HepG2 (cell line): ENCODE results near the gene NME4. TPM values are rescaled to one million over a fixed set of nuclear protein-coding genes. Genes with fewer than 3 reads are reported as not detected.
A peak's percentile ranks its signal among the peaks of the same experiment; 100 is the strongest.

ENCODE experiments used
- CREM ChIP-seq, 2 experiments: sonication (generic) in 1 of 2; formaldehyde crosslinking in 1 of 2; IDR thresholded peaks; 2 replicates each; pipeline versions ENCODE4 v1.4.0 to v1.6.1; 2016 to 2020; ENCODE audit warnings: antibody characterized with exemption in 1 of 2, mild to moderate bottlenecking in 1 of 2, missing genetic modification reagents in 1 of 2
- POLR2G ChIP-seq: fragments of 200-400 bp; formaldehyde crosslinking; IDR thresholded peaks from 2 replicates; pipeline ENCODE4 v1.6.1; 2018; ENCODE audit warnings: mild to moderate bottlenecking, low read depth, low read length, moderate library complexity
- RXRA ChIP-seq: sonication (generic); formaldehyde crosslinking; IDR thresholded peaks from 2 replicates; pipeline ENCODE4 v1.5.1; 2020; ENCODE audit warnings: missing genetic modification reagents
- YY1 ChIP-seq: IDR thresholded peaks from 2 replicates; pipeline ENCODE4 v1.6.1; 2011; ENCODE audit warnings: low read length, low read depth, moderate library complexity, mild to moderate bottlenecking; ENCODE audit not compliant: insufficient read depth, insufficient replicate concordance
- ZNF253 ChIP-seq: sonication (generic); formaldehyde crosslinking; IDR thresholded peaks from 2 replicates; pipeline ENCODE4 v1.8.0; 2022; ENCODE audit warnings: mild to moderate bottlenecking, missing genetic modification reagents, borderline replicate concordance
- ZNF496 ChIP-seq: sonication (generic); formaldehyde crosslinking; IDR thresholded peaks from 2 replicates; pipeline ENCODE4 v1.8.1; 2023; ENCODE audit warnings: mild to moderate bottlenecking, moderate library complexity, missing genetic modification reagents; ENCODE audit not compliant: insufficient replicate concordance
- ZSCAN30 ChIP-seq: sonication (generic); formaldehyde crosslinking; IDR thresholded peaks from 2 replicates; pipeline ENCODE4 v1.5.0; 2020; ENCODE audit warnings: mild to moderate bottlenecking, missing genetic modification reagents
- polyA plus RNA-seq, 8 experiments: library from polyadenylated mRNA; depleted of rRNA in 3 of 8; stranded (reverse) in 7 of 8; unstranded in 1 of 8; fragments of >200 nt; fragmentation: Illumina TruSeq in 4 of 8; extraction: Trizol in 4 of 8; gene quantifications; 2 replicates each; pipeline versions ENCODE4 v1.2.1 to v1.2.3, GENCODE V29; 2011 to 2016; ENCODE audit warnings: low read depth in 4 of 8, missing spikeins in 1 of 8, mixed read lengths in 1 of 8; ENCODE audit not compliant: insufficient read depth in 1 of 8
- total RNA-seq, 5 experiments: library from RNA; depleted of rRNA; stranded (reverse); fragments of >200 nt; fragmentation: Illumina TruSeq; extraction: Trizol; gene quantifications; 2 replicates each; pipeline ENCODE4 v1.2.3, GENCODE V29; 2016; ENCODE audit warnings: low read depth in 1 of 5
- TF ChIP-seq, protein P1 (sequence below): IDR thresholded peaks from 2 replicates; pipeline ENCODE4 v1.6.1; 2016; ENCODE audit warnings: low read depth
- TF ChIP-seq, protein P2 (sequence below): sonication (generic); formaldehyde crosslinking; IDR thresholded peaks from 2 replicates; pipeline ENCODE4 v1.8.0; 2022; ENCODE audit warnings: mild to moderate bottlenecking, missing genetic modification reagents; ENCODE audit not compliant: insufficient replicate concordance
- TF ChIP-seq, protein P3 (sequence below): sonication (generic); formaldehyde crosslinking; IDR thresholded peaks from 2 replicates; pipeline ENCODE4 v1.4.0; 2020; ENCODE audit warnings: missing genetic modification reagents

The NME4 gene
- total and polyA plus RNA-seq, 2 of the 13 experiments (the other 11 are each of a cell fraction or from before 2014, with no cell fraction given), result 121 to 263 TPM

DNA sequence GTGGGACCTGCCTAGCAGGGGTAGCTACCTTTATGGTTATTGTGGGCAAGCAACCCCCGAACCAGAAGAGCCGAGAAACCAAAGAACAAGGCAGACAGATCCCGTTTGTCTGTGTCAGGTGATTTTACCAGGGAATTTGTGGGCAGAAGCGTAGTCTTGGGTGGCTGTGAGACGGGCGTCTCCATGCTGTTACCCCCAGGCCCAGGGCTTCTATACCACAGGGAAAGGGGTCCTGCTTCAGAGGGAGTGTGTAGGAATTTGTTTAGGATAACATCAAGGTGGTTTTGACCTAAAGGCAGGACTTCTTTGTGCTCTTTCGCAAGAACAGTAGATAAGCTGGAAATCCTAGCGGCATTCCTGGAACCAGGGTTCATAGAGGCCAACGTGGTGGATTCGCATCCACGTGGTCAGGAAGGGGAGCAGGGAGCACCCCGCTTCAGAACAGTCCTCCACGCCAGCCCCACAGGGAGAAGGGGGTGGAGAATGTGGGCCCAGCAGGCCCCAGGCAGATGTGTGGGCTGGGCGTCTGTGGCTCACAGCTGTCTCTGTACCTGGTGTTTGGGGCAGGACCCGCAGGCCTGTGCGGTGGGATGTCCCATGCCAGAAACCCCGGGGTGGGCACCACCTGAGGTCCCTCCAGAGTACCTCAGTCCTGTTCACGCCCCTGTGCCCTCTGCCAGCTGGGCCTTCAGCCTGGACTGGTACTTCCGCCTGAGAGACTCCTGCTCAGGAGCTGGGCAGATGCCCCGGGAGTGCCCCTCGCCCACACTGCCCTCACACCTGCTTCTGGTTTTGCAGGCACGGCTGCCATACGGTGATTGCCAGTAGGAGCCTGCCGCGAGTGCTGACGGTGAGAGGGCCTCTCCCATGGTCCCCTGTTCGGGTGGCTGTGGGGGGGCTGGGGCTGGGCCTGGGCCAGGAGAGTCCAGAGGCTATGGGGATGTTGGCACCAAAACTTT, 8.8 kb downstream of the NME4 start (continued):
- TF ChIP-seq, protein P1, sequence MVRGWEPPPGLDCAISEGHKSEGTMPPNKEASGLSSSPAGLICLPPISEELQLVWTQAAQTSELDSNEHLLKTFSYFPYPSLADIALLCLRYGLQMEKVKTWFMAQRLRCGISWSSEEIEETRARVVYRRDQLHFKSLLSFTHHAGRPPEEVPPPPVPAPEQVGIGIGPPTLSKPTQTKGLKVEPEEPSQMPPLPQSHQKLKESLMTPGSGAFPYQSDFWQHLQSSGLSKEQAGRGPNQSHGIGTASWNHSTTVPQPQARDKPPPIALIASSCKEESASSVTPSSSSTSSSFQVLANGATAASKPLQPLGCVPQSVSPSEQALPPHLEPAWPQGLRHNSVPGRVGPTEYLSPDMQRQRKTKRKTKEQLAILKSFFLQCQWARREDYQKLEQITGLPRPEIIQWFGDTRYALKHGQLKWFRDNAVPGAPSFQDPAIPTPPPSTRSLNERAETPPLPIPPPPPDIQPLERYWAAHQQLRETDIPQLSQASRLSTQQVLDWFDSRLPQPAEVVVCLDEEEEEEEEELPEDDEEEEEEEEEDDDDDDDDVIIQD (CRISPR knock-in tag), result 0 out of 2 replicates have a peak, but pooled peaks have one; percentile 25
- no peak for TF ChIP-seq ZNF496
- 0 out of 2 replicates have a peak, but pooled peaks have one; percentile 13 for TF ChIP-seq ZSCAN30
- no peak for TF ChIP-seq ZNF253 (CRISPR knock-in tag)
- TF ChIP-seq YY1, result peak; percentile 10
- peak; percentile 96 for TF ChIP-seq RXRA (CRISPR knock-in tag)
- TF ChIP-seq, protein P2, sequence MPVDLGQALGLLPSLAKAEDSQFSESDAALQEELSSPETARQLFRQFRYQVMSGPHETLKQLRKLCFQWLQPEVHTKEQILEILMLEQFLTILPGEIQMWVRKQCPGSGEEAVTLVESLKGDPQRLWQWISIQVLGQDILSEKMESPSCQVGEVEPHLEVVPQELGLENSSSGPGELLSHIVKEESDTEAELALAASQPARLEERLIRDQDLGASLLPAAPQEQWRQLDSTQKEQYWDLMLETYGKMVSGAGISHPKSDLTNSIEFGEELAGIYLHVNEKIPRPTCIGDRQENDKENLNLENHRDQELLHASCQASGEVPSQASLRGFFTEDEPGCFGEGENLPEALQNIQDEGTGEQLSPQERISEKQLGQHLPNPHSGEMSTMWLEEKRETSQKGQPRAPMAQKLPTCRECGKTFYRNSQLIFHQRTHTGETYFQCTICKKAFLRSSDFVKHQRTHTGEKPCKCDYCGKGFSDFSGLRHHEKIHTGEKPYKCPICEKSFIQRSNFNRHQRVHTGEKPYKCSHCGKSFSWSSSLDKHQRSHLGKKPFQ, result no peak
- TF ChIP-seq POLR2G, result peak; percentile 70
- TF ChIP-seq, protein P3, sequence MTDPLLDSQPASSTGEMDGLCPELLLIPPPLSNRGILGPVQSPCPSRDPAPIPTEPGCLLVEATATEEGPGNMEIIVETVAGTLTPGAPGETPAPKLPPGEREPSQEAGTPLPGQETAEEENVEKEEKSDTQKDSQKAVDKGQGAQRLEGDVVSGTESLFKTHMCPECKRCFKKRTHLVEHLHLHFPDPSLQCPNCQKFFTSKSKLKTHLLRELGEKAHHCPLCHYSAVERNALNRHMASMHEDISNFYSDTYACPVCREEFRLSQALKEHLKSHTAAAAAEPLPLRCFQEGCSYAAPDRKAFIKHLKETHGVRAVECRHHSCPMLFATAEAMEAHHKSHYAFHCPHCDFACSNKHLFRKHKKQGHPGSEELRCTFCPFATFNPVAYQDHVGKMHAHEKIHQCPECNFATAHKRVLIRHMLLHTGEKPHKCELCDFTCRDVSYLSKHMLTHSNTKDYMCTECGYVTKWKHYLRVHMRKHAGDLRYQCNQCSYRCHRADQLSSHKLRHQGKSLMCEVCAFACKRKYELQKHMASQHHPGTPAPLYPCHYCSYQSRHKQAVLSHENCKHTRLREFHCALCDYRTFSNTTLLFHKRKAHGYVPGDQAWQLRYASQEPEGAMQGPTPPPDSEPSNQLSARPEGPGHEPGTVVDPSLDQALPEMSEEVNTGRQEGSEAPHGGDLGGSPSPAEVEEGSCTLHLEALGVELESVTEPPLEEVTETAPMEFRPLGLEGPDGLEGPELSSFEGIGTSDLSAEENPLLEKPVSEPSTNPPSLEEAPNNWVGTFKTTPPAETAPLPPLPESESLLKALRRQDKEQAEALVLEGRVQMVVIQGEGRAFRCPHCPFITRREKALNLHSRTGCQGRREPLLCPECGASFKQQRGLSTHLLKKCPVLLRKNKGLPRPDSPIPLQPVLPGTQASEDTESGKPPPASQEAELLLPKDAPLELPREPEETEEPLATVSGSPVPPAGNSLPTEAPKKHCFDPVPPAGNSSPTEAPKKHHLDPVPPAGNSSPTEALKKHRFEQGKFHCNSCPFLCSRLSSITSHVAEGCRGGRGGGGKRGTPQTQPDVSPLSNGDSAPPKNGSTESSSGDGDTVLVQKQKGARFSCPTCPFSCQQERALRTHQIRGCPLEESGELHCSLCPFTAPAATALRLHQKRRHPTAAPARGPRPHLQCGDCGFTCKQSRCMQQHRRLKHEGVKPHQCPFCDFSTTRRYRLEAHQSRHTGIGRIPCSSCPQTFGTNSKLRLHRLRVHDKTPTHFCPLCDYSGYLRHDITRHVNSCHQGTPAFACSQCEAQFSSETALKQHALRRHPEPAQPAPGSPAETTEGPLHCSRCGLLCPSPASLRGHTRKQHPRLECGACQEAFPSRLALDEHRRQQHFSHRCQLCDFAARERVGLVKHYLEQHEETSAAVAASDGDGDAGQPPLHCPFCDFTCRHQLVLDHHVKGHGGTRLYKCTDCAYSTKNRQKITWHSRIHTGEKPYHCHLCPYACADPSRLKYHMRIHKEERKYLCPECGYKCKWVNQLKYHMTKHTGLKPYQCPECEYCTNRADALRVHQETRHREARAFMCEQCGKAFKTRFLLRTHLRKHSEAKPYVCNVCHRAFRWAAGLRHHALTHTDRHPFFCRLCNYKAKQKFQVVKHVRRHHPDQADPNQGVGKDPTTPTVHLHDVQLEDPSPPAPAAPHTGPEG, result no peak; the same call in 1 of the 2 replicates
- peak; percentile 71; the same call in 1 of the 2 replicates for TF ChIP-seq CREM (IDR thresholded peaks at IDR 0.05)
- no peak for TF ChIP-seq CREM (CRISPR knock-in tag; IDR thresholded peaks at IDR 0.05)
